Suprapubic skin (tissue), 3 donors: Measurements from ENCODE around the gene RNF214.

ENCODE experiments used
- EP300 ChIP-seq: sonication (generic); formaldehyde crosslinking; IDR thresholded peaks from one replicate; pipeline ENCODE4 v1.6.1; 2017; ENCODE audit warnings: antibody characterized with exemption
- POLR2A ChIP-seq, 2 donors: fragments of 450-650 bp; IDR thresholded peaks; one replicate each; pipeline ENCODE4 v1.6.1; 2017; ENCODE audit warnings: antibody characterized with exemption in 2 of 2, mild to moderate bottlenecking in 2 of 2, moderate library complexity in 2 of 2
- TF ChIP-seq, protein P1 (sequence below), 2 donors: fragments of 200-600 bp in 1 of 2; fragments of 450-650 bp in 1 of 2; sonication (generic) in 1 of 2; IDR thresholded peaks; one replicate each; pipeline ENCODE4 v1.5.1; 2016 to 2019; ENCODE audit warnings: antibody characterized with exemption in 2 of 2, mild to moderate bottlenecking in 1 of 2, moderate library complexity in 1 of 2

DNA sequence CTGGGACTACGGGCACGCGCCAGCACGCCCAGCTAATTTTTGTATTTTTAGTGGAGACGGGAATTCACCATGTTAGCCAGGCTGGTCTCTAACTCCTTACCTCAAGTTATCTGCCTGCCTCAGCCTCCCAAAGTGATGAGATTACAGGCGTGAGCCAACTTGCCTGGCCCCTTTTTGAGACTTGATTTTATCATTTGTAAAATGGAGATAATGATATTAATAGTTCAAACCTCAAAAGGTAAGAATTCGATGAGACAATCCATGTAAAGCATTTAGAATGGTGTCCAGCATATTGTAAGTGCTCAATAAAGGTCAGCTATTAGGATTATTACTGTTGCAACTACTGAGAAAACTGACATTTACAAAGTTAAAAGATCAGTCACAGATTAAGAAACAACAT, 86.3 kb downstream of the RNF214 start:
- TF ChIP-seq EP300 (no peak), POLR2A (IDR thresholded peaks at IDR 0.05) (no peak)
- TF ChIP-seq, protein P1, sequence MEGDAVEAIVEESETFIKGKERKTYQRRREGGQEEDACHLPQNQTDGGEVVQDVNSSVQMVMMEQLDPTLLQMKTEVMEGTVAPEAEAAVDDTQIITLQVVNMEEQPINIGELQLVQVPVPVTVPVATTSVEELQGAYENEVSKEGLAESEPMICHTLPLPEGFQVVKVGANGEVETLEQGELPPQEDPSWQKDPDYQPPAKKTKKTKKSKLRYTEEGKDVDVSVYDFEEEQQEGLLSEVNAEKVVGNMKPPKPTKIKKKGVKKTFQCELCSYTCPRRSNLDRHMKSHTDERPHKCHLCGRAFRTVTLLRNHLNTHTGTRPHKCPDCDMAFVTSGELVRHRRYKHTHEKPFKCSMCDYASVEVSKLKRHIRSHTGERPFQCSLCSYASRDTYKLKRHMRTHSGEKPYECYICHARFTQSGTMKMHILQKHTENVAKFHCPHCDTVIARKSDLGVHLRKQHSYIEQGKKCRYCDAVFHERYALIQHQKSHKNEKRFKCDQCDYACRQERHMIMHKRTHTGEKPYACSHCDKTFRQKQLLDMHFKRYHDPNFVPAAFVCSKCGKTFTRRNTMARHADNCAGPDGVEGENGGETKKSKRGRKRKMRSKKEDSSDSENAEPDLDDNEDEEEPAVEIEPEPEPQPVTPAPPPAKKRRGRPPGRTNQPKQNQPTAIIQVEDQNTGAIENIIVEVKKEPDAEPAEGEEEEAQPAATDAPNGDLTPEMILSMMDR (IDR thresholded peaks at IDR 0.05): no peak
